HG03097 (cell line): ENCODE results near the gene PDZK1IP1.
A peak's percentile ranks its signal among the peaks of the same experiment; 100 is the strongest.
"Not testable (repeated sequence)": the region's sequence is repeated elsewhere in the genome, so short reads cannot be mapped to it uniquely, and the experiment has no call there.

ENCODE experiments used
- ATAC-seq: cut with Tn5 transposase; IDR thresholded peaks from one replicate; pipeline ENCODE4 v1.9.1; 2021; ENCODE audit not compliant: unreplicated experiment, low FRiP score

The PDZK1IP1 gene

GRCh38 chr1:47181955-47182675, 7.7 kb downstream of the PDZK1IP1 start:
- no peak for ATAC-seq

DNA sequence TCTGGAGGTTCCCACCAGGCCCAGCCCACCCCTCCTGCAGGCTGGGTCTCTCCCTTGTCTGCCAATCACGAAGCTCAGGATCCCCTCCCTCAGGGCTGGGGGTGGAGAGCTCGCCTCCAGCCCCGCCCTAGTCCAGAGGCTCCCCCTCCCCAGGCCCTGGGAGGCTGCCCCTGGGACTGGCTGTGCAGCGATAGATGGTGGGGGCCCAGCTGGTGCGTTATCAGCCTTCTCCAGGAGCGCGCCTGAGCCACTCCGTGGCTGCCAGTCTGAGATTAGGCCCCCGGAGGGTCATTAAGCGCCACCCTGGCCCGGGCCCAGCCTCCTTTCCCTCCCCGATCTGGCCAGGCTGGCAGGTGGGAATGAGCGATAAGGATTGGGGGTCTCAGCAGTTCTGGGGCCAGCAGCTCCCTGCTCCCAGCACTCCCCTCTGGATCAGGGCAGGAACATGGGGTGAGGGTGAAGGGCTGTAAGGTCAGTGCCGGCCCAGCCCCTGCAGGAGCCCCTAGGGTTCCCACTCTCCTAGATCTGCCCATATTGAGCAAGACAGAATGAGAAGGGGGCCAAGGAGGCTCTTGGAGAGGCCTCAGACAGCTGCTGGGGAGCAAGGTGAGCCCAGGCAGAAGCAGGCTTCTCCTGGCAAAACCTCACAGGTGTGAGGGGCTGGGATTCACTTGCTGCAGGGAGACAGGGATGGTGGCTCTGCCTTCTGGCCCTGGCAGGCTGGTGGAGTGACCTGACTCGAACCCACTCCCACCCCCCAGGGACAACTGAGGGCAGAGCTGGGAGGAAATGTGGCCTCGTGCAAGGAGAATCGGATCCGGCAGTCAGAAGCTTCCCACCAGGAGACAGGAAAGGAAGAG, 8.5 kb downstream of the PDZK1IP1 start:
- ATAC-seq: no peak

DNA sequence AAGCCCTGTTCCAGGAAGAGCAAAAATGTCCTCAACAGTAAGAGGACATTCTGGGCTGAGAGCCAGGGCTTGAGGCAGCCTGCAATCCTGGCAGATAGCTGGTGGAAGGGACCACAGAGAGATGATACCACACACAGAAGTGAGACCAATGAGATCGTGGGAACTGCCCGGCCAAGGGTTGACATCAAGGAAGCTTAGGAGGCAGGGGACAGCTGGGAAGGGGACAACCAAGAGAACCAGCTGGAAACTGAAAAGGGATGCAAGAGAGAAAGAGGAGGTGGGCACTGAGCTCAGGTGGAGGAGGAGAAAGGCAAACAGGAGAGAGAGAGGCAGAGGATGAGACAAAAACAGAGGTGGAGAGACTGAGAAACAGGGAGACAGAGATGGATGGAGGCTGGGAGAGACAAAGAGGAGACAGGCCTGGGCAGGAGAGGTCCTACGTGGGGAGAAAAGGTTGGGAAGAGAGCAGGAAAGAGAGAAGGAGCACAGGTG, 9.2 kb downstream of the PDZK1IP1 start:
- no peak for ATAC-seq

DNA sequence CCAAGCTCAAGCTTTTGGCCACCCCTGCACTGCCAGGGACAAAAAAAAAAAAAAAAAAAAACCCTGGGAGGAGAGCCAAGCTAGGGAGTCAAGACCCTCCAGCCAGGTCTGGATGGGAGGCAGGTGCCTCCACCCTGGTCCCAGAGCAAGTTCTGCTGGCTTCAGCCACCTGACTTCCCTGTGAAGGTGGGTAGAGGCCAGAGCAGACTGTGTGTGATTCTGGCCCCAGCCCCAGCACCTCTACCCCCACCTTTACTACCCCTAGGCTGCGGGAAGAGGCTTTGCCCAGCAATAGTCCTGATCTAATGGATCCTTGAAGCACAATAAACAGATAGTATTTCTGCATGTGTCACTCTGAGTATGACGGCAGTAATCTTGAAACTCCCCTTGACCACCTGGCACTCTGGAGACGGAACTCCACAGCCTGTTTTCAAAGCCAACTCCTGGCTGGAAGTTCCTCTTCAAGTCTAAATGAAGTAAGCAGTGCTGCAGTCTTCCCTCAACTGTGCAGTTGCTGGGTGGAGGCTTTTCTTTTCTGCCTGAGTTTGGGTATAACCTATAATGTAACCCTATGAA, 9.8 kb downstream of the PDZK1IP1 start:
- no peak for ATAC-seq

- ATAC-seq: peak; percentile 79
These were observed 10.5 kb downstream of the PDZK1IP1 start for GRCh38 chr1:47179017-47179987.

DNA sequence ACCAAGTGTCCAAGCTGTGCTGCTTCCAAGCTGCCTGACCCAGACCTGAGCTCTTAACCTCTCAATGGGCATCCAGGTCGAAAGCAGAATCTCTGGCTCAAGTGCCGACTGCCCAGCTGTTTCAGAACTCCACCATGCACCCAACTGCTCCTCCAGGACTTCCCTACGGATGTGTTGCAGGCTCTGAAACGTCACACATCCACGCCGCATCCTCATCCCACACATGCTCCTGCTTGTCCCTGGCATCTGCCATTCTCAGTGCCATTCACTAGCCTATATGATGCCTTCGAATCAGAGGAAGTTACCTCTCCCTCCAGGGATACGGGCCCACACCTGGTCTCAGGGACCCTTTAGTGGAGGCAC, 11.2 kb downstream of the PDZK1IP1 start:
- no peak for ATAC-seq

DNA sequence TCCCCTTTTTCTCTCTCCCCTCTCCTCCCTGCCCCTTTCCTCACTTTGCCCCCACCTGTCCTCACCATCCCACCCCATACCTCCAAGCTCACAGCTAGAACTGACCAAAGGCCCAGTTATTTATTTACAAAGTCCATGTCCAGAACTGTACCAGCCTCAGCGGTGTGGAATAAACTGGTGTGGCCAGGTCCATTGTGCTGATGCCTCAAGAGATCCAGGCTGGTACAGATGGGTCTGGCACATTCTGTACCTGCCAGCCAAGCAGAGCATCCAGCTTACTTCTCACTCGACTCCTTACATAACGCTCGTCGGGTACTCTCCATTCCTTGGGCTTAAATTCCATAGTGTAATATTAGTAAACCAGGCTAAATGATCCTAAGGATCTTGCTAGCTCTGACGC, 11.8 kb downstream of the PDZK1IP1 start:
- ATAC-seq: no peak

GRCh38 chr1:47175227-47175934, 14.5 kb downstream of the PDZK1IP1 start:
- no peak for ATAC-seq

DNA sequence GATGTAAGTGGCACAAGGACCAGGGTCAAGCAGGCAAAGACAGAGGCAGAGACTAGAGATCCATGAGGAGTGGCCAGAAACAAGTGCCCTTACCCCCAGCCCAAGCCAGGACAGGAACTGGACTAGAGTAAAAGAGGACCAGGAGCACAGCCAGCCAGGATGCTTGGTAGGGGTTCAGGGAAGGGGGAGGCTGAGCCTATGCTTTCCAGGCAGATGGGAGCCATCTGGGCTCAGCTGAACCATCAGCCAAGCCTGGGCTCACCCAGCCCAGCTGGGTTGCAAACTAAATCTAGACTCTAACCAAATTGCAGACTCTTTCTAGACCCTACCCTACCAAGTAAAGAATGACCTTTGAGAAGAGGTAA, 15.2 kb downstream of the PDZK1IP1 start:
- no peak for ATAC-seq

GRCh38 chr1:47172782-47173181, 17.1 kb downstream of the PDZK1IP1 start:
- ATAC-seq: no peak

- no peak for ATAC-seq
These were observed 25.3 kb downstream of the PDZK1IP1 start for GRCh38 chr1:47164552-47164951.

DNA sequence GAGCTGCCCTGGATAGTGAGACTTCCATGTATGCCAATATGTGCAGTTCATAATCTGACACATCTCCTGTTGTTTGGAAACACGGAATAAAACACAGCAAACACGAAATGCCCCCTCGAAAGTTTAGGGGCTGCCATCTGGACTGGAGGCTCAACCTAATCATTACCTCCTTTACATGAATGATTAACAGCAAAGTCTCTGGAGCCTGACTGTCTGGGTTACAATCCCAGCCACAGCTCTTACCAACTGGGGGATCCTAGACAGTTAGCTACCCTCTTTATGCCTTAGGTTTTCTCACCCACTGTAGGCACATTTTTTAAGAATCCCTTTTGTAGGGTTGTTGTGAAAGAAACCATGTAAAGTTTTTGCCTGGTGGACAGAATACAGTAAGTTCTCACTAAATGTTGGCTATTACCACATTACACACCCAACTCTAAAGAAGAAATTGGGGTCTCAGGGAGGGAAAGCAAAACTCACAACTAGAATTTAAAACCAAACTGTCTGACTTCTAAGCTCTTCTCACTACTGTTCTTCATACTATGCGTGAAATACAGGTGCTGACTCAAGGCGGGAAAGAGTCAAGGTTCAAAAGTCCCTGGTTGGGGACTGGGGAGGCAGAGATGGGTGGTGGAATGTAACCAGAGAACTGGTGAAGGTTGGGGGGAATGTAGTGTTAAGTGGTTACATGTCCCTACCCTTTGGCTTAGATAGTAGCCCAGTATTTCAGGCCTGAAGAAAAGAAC, 28.4 kb downstream of the PDZK1IP1 start:
- no peak for ATAC-seq

DNA sequence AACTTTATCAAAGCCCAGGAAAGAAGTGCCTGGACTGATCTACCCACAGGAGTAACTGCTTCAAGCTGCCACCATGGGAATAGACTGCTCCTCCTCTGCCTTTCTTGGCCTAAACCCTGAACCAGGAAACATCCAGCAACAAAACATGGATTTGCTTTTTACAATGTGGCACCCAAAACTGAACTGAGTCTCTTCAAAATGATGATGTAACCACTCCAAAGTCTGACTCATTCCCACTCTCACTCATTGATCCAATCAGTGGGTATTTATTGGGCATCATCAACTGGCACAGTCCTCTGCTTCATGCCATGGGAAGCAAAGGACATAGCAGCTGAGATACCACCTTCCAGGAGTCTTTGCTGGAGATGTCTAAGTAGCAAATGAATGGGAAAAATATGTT, 29.1 kb downstream of the PDZK1IP1 start:
- no peak for ATAC-seq

DNA sequence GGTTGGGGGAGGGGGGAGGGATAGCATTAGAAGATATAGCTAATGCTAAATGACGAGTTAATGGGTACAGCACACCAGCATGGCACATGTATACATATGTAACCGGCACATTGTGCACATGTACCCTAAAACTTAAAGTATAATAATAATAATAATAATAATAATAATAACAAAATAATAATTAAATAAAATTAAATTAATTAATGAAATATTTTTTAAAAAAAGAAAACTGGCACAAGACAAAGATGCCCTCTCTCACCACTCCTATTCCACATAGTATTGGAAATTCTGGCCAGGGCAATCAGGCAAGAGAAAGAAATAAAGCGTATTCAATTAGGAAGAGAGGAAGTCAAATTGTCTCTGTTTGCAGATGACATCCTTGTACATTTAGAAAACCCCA, 31.9 kb downstream of the PDZK1IP1 start:
- ATAC-seq: not testable (repeated sequence)

DNA sequence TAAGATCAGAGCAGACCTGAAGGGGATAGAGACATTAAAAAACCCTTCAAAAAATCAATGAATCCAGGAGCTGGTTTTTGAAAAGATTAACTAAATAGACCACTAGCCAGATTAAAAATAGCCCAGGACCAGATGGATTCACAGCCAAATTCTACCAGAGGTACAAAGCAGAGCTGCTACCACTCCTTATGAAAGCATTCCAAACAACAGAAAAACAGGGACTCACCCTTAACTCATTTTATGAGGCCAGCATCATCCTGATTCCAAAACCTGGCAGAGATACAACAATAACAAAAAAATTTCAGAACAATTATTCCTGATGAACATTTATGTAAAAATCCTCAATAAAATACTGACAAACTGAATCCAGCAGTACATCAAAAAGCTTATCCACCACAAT, 33.4 kb downstream of the PDZK1IP1 start:
- ATAC-seq: not testable (repeated sequence)

- ATAC-seq: not testable (repeated sequence)
These were observed 40.7 kb downstream of the PDZK1IP1 start for GRCh38 chr1:47149162-47149561.

DNA sequence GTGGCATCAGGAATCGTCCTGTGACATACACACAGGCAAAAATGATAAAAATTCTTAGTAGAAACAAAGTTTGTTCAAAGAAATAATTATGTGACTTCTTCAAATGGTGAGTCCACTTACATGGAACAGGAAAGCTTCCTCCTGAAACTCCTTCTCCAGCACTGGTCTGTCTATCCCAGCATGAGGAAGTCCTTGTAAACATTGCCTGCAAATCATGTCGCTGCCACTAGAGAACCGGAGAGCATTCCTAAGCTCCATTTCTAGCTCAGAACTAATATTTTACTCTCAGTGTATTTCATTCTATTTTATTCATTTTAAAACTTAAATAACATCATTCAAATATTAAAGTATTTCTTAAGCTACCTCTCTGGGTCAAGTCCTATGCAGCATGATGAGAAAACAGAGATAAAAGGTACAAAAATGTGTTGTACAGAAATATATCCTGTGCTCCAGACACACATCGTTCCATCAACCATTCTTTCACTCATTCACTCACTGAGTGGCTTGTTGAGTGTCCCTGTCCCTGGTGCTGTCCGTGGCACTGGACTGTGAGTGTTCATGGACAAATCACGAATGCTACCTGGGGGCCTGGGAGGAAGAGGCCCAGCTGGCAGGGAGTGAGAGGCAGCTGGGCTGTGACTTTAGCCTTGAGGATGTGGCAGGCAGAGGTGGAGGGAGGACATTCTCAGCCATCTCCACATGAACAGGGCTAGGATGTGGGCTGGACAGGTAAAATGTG, 42.6 kb downstream of the PDZK1IP1 start:
- no peak for ATAC-seq

- not testable (repeated sequence) for ATAC-seq
These were observed 43.3 kb downstream of the PDZK1IP1 start for GRCh38 chr1:47146495-47146894.
